Left lobe of liver (tissue), 2 donors: ENCODE measurements around the gene HMX2. TPM values are rescaled to one million over a fixed set of nuclear protein-coding genes. Genes with fewer than 3 reads are reported as not detected.

Experiments
- ATAC-seq: fragments of 200-7000 bp; cut with Tn5 transposase; one replicate; pipeline ENCODE4 v1.9.1; 2020; ENCODE audit warnings: mild to moderate bottlenecking, moderate library complexity
- DNase-seq: peaks from one replicate; pipeline ENCODE4 v3.0.0-alpha.2; 2020; ENCODE audit warnings: low spot score
- total RNA-seq: library from RNA; stranded (reverse); gene quantifications from one replicate; pipeline ENCODE4 v1.2.1, GENCODE V29; 2021
- donor health status: DM: no; HTN: no; CAD: no; lungs with moderate emphysema.
- donor health status: DM: no; HTN: yes; CAD: no.

The HMX2 gene, protein sequence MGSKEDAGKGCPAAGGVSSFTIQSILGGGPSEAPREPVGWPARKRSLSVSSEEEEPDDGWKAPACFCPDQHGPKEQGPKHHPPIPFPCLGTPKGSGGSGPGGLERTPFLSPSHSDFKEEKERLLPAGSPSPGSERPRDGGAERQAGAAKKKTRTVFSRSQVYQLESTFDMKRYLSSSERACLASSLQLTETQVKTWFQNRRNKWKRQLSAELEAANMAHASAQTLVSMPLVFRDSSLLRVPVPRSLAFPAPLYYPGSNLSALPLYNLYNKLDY
- not detected for total RNA-seq

- no peak for ATAC-seq
- no peak for DNase-seq
Measured at GRCh38 chr10:123147635-123148413, at the start of gene HMX2. TSS of gene HMX2 (plus strand) at chr10:123148136. CDS start at chr10:123148379, 243 bp downstream.

DNA sequence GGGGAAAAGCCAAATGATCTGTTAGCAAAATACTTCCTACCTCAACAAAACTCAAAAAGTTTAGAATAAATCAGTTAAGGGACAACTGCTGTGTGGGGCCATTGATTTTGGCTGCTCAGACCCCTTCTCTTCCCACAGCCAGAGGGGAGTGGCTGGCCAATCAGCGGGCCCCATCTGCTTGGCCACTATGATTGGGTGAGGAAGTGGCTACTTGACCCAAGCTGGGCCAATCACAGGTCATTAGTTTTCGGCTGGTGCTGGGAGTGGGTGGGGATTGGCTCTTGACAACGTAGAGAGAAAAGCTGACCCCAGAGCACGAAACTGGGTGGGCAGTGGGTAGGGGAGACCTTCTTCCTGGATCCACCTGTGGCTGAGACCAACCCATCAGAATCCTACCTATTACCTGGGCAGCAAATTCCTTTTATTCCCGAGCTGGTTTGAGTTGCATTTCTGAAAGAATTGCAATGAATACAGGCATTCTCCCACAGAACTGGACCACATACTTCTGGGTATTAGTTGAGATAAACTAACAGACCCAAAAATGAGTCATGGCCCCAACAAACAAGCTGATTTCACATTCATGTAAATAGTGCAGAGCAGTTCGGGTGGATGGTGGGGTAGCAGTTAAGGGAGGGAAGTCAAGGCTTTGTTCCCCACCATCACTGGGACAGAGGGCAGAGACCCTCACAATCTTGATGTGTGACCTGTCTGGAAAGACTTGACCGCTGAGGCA, 47.7 kb upstream of the HMX2 start:
- no peak for ATAC-seq
- no peak for DNase-seq

DNA sequence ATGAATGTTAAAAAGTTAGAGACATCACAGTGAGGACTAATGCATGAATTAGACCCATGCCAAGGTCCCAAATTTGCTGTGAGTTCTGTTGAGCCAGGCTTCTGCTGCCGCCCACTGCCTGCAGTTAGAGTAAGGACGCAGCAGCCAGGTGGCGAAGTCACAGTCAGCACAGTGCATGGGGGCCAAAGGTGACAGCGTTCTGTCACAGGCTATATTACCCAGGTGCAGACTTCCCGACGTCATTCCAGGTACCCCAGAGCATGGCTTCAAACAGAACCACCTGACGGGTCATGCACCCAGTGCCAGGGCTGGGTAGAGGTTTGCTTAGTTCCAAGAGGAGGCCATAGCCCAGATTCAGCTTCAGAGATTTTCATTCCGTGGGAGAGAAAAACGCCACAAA, 46.1 kb upstream of the HMX2 start:
- peak; percentile 45 for ATAC-seq
- DNase-seq, result no peak

GRCh38 chr10:123102673-123103072, 45.3 kb upstream of the HMX2 start:
- no peak for ATAC-seq
- DNase-seq, result no peak

- no peak for ATAC-seq
- DNase-seq, result no peak
Measured at GRCh38 chr10:123103944-123104343, 44.0 kb upstream of the HMX2 start.

- ATAC-seq, result no peak
- no peak for DNase-seq
Measured at GRCh38 chr10:123109466-123109865, 38.5 kb upstream of the HMX2 start.

DNA sequence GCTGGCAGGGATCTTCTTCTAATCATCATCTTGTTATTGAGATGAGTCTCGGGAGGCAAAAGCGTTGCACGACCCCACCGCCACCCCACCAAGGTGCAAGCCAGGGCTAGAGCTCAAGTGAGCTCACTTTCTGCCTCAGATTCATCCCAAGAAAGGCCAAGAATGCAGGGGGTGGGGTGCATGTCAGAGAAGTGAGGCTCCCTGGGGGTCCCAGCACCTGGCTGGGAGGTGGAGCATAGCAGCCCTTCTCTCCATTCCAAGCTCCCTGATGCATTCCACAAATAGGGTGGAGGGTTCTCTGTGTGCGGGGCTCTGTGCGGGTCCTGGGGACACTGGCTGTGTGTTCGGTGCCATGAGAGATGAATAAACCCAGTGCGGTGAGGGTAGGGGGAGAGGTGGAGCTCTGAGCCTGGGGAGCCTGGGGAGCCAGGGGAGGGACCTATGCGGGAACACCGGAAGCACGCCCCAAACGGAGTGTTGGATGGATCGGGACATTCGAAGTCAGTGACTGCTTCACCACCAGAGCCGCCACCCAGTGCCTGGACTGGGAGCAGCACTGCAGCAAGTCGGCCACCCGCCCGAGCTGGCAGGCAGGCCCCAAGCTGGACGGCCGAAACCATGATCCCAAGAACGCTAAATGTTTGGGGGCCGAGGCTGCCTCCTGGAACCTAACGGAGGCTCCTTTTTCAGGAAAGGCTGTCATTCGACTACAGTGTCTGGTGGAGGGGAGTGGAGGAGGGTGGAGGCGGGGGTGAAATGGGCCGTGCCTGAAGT, 30.1 kb upstream of the HMX2 start:
- DNase-seq (no peak), ATAC-seq (no peak)

DNA sequence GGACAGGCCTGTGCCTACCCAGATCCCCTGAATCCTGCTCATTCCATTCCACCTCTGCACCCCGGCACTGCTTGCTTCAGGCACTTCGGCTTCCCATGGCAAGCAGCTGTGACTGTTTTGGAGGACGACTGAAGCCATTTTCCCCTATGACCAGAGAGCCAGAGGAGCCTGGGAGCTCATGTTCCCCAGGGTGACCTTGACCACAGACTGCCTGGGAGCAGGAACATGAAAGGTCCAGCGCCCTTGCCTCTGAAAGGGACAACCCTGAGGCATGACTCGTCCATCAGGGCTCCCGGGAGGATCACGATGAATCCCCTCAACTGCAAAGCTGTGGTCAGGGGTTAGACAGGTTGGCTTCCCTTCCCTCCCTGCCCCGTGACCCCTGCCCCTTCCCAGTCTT, 28.9 kb upstream of the HMX2 start:
- no peak for ATAC-seq

DNA sequence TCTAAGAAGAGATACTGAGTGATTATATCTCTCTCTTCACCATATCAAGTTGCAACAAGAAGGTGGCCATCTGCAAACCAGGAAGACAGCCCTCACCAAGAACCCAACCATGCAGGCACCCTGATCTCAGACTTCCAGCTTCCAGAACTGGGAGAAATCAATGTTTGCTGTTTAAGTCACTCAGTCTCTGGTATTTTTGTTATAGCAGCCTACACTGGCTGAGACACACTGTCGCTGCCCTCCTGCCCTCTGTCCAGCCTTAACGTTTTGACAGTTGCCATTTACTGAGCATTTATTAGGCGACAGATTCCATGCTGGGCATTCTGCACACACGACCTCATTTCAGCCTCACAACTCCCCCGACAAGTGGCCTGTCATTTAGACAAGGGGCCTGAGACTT, 21.7 kb upstream of the HMX2 start:
- ATAC-seq (no peak), DNase-seq (no peak)

More for the DNA sequence above, 28.9 kb upstream of the HMX2 start:
- no peak for DNase-seq

DNA sequence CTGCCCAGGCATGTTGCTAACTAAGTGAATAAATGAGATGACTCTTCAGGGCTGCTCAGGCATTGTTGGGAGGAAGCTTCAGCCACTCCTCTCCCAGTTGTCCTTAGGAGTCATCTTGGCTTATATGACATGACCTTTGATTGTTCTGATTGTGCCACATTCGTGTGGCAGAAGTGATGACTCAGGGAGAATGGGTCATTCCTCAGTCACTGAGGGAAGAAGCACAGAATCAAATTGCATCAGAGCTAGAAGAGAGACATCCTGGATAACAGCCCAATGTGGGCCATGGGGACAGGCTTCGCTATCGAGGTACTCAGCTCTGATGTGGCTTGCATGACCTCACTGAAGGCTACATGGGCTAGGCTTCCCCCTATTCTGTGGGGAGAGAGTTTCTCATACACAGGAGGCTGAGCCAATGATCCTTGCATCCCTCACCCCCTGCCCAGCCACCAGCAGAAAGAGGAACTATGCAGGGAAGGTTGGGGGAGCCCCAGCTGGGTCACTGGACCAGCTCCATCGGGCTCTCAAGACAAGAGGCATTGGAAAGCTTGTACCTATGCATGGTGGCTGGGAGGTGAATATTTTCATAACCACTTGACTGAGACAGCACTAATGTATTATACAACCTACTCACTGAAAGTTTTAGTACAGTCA, 18.2 kb upstream of the HMX2 start:
- DNase-seq, result no peak
- no peak for ATAC-seq

DNA sequence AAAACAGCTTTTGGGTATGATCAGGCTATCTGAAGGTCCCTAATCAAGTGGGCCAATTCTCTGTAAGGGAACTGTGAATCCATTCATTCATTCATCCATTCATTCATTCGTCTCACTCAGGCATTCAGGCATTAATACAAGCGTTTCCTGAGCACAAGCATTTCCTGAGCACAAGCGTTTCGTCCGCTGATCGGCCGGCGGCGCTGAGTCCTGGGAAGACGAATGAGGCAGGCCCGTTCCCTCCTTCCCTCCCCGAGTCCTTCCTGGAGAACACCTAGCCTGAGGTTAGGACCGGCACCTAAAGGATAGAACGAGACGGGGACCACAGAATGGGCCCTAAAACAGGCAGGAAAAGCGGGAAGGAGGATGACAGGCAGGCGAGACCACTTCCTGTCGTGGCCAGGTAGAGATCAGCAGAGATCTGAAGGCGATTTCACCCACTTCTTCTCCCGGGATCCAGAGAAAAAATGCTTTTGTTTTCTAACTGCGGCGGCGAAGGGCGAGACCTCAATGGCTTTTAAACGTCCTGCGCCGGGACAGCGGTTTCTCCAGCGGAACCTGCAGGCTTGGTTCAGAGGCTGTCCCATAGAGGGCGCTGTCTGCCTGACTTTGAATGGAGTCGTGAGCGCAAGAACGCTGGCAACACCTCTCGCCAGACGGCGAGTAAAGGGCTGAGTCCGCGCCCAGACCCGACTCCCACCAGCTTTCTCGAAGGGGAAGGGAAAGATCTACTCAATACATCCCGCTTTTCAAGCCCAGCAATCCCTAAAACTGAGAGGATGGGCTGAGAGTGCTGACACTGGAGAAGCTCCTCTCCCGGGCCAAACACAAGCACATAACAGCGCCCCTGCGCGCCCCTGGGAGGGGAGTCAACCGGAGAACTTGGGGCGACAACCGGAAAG, 15.1 kb upstream of the HMX2 start:
- DNase-seq, result peak; percentile 85
- peak; percentile 96 for ATAC-seq

DNA sequence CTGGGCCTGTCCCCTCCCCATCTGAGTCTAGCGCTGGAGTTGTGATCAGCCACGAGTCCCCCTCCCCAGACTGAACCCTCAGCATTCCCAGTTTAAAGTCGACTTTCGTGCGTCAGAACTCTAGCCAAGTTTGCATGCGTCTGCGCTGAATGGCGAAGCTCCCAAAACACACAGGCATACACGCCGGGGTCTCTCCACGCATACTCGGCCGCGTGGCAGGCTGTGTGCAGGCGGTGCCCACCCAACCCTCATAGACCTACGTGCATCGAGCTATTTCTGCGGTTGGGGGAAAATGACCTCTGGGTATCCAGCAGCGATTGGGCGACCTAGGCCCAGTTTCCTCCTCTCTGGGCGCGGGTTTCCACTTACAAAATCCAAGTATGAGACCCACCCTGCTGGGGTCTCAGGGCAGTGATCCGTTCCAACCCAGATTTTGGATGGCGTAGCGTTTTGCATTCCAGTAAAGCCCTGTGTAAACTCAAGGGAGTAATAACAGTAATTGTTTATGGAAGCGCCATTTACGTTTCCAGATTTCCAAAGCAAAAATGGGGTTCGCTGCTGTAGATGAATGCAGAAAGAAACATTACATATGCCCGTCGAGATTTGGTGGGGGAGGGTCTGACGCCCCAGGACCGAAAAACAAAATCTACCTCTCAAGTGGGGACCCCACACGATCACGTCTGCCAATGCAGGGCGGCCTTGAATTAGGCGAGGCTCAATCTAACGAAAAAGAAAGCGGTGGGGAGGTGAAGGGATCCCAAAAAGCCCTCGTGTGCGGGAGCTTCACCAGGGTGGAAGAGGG, 14.2 kb upstream of the HMX2 start:
- ATAC-seq, result no peak
- no peak for DNase-seq

DNA sequence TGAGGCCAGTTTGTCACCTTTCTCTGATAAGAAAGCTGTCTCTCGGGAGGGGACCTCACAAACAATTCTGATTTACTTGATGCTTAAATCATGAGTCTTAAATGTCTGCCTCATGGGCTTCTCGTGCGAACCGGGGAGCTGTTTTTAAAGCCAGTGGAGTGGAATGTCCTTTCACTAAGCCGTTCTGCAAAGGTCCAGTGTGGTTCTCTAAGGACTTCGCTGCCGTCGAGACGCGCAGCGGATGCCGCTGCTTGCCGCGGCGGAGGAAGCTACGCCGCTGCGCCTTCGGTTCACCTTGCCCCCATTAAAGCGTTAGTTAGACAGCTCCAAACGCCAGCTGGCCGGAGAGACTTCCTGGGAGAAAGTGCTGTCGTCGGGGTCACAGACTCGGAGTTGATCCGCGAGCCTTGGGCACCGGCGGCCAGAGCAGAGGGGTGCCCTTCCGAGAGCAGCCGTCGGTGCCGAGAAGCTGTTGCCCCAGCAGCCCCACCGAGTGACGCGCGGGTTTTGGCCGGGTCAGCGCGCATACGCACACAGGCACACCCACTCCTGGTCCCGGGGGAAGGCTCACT, 13.5 kb upstream of the HMX2 start:
- ATAC-seq, result no peak
- no peak for DNase-seq

DNA sequence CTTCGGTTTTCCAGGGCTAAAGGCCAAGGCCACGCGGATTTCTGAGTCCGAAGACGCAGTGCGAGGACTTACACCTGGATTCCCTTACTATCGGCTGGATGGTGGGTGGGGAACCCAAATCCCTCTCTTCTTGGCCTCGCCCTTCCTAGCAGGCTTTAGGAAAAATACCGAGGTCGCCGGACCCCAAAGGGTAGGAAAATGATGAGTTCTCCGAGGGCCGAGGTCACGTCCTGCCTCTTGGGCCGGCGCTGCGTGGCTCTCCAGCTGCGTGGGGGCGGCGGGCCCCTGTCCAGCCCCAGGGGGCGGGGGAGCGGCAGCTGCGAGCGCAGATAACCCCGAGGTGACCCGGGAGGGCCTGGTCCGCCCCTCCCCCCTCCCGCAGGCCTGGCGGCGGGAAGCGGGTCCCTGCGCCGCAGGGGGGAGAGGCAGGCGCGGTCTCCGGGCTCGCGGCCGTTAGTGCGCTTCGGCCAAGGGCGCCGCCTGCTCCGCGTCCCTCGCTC, 13.0 kb upstream of the HMX2 start:
- DNase-seq (no peak), ATAC-seq (no peak)

GRCh38 chr10:123135415-123136141, 12.4 kb upstream of the HMX2 start, which contains the start of gene HMX3:
TSS of gene HMX3 (plus strand) at chr10:123135970. CDS start at chr10:123136051, 81 bp downstream.
- ATAC-seq, result no peak
- DNase-seq, result no peak

DNA sequence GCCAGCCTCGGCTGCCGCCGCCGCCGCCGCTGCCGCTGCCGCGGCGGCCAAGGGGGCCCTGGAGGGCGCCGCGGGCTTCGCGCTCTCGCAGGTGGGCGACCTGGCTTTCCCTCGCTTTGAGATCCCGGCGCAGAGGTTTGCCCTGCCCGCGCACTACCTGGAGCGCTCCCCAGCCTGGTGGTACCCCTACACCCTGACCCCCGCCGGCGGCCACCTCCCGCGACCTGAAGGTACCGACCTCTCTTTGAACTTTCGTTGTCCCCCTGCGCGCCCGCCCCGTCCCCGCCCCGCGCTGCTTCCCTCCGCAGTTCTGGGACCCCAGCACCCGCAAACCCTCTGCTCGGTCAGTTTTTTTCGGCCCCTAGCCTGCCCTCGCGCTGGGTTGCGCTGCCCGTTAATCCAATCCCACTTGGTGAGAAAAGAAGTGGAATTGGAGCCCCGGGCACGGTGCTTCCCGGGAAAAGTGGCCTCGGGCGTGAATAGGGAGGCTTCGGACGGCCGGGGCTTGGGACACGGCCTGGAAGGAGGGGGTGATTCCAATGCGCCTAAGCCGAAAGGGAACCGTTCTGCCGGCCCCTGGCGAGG, 11.6 kb upstream of the HMX2 start:
- ATAC-seq (no peak), DNase-seq (no peak)
